EL (cell line): ENCODE measurements around the gene EXPH5.

Experiments used
- DNase-seq: peaks from one replicate; pipeline ENCODE4 v3.0.0-alpha.2; 2016

Gene EXPH5

DNA sequence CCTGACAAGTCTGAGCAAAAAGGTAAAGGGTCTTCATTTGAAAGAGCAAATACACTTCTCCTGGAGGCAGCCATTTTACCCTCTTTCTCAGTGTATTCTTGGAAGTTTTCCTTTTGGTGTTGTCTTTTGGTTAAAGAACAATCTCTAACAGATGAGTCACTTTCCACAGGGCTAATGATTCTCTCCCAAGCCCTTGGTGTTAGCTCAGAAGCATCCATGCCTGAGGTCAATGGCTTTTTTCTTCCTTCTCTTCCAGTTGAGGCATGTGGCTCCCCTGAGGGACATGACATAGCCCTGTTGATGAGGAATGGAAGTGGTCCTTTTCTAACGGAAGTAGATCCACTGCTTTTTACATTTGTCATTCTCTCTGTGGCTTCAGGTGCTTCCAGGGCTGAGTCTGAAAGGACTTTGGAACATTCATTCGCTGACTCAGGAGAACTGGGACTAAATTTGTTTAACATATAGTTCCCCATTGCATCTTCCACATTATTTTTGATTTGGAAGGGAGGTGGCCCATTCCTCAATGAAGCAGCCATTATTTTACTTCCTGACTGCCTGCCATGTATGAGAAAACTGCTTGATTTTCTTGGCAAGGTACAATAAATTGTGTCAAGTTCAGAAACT is 81.6 kb downstream of the EXPH5 start:
- peak; percentile 81 for DNase-seq

DNA sequence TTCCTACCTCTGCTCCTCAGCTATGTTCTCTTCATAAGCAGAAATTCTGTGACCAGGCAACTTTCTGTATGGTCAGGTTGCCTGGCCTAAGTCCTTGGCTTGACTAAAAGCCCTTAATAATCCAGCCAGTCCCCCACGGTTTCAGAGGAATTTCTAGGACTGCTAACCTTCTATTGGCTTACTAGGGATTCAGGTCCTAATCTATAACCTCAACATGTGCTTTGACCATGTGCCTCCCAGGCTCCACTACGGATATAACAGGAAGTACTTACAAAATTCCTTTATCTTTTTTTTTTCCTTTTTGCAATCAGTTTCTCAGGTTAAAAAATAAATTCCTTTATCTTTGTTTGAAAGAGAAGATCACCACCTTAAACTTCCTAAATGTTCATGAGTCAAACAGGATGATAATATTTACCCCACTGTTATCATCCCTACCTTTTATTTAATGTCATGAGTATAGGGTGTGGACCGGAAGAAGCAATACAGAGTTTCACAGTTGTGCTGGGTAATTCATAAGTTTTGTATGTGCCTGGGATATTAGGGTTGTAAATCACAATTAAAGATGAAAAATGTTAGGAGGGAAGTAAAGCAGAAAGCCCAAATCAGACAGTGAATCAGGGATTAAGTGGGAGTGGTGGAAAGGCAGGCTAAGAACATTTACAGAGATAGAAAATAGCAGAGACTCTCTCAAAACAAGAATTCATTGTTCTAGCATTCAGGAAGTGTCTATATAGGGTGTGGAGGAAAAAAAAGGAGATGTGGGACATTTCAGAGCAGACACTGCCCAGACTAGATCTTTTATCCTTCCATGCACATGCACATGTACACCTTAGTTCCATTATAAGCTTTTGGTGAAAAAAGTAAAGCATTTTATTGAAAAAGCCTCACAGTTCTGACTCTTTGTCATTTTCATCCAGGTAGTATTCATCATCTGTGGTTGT is 84.6 kb downstream of the EXPH5 start:
- no peak for DNase-seq

GRCh38 chr11:108501396-108501795 is 92.2 kb downstream of the EXPH5 start:
- DNase-seq: no peak

DNA sequence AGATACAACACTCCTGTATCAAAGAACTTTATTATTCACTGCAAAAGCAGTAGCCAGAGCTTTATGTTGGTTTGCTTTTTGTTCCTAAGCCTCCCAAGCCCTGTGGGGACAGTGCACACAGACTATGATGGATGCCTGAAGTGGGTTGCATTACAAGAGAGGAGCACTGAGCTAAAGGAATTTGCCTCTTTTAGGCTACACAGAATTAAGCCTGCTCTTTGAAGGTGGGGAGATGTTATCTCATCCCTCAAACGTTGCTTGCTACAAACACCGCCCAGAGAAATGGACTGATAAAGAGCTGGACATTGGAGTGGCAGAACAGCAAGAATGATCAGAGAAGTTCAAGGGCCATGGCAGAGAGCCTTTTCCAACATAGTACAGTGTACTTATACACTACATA is 92.8 kb downstream of the EXPH5 start:
- no peak for DNase-seq

DNA sequence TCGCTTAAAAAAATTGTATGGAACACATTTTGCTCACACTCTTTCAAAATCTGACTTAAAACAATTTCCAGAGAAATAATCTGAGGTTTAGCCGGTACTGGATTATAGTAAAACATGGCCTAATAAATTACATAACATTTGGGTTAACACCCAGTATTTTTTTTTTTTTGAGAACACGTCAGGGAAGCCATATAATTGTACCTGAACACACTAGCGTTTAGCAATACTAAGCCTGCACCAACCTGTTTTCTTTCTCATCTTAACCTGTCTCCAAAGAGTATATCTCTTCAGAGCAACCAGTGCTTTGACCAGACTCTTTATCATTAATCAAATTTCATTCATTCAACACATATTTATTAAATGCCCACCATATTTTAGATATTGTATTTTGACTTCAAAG is 93.4 kb downstream of the EXPH5 start:
- DNase-seq: no peak

DNA sequence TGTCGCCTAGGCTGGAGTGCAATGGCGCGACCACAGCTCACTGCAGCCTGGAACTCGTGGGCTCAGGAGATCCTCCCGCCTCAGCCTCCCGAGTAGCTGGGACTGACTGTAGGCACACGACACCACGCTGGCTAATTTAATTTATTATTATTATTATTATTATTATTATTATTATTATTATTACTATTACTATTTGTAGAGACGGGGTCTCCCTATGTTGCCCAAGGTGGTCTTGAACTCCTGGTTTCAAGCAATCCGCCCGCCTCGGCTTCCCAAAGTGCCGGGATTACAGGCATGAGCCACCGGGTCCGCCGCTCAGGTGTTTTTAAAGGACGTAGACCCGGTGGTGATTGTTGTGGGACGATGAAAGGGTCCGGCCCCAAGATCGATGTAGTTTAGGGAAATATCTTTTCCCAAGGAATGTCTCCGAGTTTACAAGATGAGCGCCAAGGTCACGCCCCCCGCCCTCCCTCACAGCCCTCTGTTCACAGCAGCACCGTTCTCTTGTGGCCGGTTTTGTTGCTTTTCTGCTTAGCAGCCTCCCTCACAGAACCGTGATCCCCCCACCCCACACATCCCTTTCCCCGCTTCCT is 94.7 kb downstream of the EXPH5 start:
- DNase-seq: no peak

- peak; percentile 76 for DNase-seq
Observed at GRCh38 chr11:108498046-108498815, 95.3 kb downstream of the EXPH5 start, which contains the start of gene POGLUT3. POGLUT3 (minus strand) TSS chr11:108498384; CDS start chr11:108498366, 18 bp downstream.

GRCh38 chr11:108497317-108498045 is 96.1 kb downstream of the EXPH5 start:
- DNase-seq: peak; percentile 99

- peak; percentile 38 for DNase-seq
Observed at GRCh38 chr11:108496643-108497256, 96.8 kb downstream of the EXPH5 start.

DNA sequence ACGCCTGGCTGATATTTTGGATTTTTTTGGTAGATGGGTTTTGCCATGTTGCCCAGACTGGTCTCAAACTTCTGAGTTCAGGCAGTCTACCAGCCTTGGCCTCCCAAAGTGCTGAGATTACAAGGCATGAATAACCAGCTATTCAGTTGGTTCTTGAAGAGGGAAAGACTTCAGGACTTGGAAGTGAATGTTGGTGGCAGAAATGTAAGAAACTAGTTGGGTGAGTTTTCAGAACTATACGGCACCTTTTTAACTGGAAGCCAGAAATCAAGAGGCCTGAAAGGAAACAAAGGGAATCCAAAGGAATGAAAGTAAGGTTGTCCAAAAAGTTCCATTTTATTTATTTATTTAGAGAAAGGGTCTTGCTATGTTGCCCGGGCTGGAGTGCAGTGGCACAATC is 98.2 kb downstream of the EXPH5 start:
- no peak for DNase-seq

DNA sequence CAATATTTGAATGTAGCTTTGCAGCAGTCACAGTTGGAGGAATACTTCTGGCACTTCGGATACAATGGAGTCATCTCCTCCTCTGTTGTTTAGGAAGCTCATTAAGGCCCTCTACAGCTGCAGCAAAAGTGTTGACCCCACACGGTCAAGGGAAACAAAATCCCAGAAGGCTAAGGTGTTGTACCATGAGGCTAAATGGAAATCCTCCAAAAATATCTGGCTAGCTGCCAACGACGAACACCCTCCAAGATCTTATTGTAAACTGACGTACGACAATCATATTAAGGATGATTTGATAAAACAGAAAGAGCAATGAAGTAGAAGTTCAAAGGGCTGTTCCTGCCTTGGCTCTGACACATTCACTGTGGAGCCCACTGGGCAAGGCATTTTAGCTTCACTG is 99.4 kb downstream of the EXPH5 start:
- DNase-seq: no peak

DNA sequence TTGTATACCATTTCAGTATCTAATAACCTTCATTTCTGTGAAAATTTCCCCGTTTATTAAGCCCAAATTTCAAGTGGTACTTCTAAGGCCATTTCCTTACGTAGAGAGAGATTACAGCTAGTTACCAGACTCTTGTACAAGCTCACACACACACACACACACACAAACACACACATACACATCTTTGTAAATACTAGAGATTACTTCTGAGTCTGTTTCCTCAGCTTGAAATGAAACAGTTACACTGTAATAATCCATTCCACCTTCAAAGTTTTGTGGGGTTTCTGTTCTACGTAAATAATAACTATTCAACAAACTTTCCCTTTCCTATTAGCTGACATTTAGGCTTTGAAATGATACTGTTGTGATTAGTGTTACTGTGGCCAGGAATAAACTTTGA is 101.6 kb downstream of the EXPH5 start:
- no peak for DNase-seq

DNA sequence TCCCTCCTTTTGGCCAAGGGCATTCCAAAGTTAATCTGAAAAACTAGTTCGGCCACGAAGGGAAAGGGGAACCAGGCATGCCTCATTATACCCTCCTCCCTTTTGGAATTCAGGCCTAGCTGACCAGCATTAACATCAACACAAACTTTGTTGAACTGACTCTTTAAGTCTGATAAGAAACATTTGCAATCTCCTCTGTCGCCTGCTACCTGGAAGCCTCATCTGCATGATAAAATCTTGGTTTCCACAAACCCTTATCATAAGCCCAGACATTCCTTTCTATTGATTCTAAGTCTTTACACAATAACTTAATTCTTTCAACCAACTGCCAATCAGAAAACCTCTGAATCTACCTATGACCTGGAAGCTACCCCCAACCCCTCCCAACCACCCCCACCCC is 106.7 kb downstream of the EXPH5 start:
- no peak for DNase-seq

GRCh38 chr11:108486331-108486730 is 107.2 kb downstream of the EXPH5 start:
- DNase-seq: no peak

DNA sequence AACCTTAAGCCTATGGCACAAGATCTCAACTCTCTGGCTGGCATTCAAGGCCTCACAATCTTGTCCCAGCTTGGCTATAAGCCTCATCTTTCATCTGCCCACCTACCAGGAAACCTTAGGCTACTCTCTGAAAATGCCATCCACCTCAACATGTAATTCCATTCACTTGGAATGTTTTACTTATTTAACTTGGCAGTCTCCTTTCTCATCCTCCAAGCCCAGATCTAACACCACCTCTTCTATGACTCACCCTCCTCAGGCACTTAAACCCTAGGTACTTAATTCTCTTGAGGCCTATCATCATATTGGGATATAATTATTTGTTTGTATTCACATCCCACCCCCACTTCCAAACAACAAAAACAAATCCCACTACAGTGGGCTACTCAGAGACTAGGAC is 110.4 kb downstream of the EXPH5 start:
- peak; percentile 32 for DNase-seq

DNA sequence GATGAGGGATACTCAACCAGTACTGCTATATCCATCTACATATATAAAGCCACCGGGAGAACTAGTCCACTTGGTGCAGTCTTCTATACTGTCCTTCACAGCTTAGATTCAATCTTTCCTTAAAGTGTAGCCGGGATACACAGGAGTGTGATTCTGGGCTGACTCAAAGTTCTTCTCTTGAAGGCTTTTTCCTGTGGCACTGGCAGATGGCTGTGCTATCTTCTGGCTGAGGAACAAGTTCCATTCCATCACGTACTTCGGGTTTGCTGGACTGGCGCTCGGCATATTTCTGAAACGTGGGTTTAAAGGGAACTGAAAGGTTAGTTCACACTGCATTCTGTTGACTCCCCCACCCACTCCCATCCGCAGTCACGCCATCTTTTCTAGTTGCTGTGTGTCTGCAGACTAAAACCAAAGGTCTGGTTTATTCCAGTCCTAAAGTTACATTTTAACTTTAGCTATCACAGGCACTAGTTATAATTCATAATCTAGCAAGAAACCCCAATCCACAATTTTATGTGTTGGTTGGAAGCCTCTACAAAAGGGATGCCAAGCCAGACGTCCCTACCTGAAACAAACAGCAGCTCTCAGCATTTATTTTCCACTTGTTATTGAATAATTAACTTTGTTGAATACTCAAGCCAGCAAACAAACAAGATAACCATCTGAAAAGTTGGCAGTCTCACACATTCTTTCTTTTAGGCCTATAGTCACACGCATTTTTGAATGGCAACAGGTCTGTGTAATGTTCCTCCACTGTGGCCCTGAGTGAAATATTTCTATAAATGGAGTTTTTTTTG is 118.7 kb downstream of the EXPH5 start:
- DNase-seq: no peak

DNA sequence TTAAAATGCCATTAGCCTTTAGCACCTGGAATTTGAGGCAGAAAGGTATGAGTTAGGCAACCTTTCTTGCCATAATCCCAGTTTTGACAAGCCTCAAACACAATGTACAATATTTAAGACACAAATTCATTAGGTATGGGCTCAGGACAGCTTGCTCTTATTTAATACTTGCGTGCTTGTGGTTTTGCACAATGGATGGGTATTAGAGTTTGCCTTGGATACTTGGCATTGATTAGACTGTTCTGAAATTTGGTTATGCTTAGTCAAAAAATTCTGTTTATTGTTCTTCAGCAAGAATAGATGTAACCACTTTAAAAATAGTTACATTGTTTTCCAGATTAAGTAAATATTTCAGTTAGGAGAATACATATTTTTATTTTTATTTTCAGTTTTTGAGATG is 120.9 kb downstream of the EXPH5 start:
- DNase-seq: no peak

DNA sequence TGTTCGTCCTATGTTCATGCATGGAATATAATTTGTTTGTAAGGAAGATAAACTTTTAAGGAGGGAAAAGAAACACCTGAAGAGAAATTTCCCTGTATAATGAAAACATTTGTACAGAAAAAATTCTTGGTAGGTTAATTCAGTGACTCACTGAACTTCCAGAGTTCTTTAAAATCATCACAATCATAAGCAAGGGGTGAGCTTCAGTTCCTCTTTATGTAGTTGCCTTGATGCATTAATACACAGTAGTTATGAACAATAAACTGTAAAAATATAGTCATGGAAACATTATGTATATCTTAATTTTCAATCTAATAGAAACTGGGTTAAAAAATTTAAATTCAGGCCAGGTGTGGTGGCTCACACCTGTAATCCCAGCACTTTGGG is 125.1 kb downstream of the EXPH5 start:
- no peak for DNase-seq

DNA sequence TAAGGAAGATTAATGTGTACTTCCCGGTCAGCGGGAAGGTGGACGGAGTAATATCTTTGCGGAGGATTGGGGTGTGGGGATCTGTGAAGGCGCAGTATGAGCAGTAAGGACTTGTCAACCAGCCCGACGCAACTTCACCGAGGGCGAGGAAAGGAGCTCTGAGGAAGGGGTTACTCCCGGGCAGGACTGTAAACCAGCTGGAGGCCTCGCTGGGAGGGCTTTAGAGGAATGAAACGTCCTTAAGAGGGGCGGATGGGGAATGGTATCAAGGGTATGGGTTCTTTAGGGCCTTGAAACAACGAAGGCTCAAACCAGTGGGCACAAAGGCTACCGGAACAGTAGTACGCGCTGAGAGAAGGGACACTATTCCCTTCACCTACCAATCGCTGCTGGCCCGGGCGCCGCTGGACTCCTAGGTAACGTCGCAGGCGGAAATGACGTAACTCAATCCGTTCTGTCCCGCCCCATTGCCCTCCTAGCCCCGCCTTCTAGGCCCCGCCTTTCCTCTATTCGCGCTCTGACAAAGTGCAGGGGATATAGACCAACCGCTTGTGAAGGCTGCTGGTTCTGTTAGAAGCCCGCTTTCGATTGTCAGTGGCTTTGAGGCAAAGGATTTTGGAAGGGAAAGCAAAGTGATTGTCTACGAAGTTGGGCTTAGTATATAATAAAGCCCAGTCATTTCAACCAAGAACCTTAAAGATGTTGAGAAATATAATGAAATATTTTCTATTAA is 126.3 kb downstream of the EXPH5 start, which contains the start of gene C11orf65:
C11orf65 (minus strand) TSS at position 439 of the 733 bp plus-strand sequence. CDS start 5,970 bp downstream, outside the sequence.
- peak; percentile 98 for DNase-seq

DNA sequence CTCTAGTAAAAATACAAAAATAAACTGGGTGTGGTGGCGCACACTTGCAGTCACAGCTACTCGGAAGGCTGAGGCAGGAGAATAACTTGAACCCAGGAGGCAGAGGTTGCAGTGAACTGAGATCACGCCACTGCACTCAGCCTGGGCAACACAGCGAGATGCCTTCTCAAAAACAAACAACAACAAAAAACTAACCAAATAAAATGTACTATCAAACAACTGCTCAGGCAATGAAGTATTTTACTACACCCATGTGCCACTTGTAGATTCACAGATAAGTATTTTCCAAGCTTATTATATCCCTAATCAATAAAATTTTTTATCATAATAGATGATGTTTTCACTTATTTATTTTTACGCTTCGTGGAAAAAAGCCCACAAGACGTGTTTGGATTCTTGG is 127.2 kb downstream of the EXPH5 start:
- no peak for DNase-seq
